B cell (primary cell): ENCODE data around the gene DCST2. TPM values are rescaled to one million over a fixed set of nuclear protein-coding genes. Genes with fewer than 3 reads are reported as not detected.

Source experiments
- ATAC-seq: fragments of 200-7000 bp; cut with Tn5 transposase; one replicate; pipeline ENCODE4 v1.10.0; 2021; ENCODE audit warnings: low read depth, mild to moderate bottlenecking, moderate number of reproducible peaks, moderate library complexity
- CTCF ChIA-PET: fragments of 350-600 bp; sonication (Branson Sonifier 250); formaldehyde crosslinking; loops from one replicate; lab custom pipeline; 2021; ENCODE audit warnings: antibody characterized with exemption, inconsistent platforms; lab: Charles Lee
- POLR2A ChIA-PET: fragments of 350-600 bp; sonication (Branson Sonifier 250); formaldehyde crosslinking; loops from one replicate; lab custom pipeline; 2021; ENCODE audit warnings: antibody characterized with exemption; lab: Charles Lee
- DNase-seq: peaks from one replicate; pipeline ENCODE4 v3.0.0; 2013
- H2AFZ ChIP-seq: 2 replicates; pipeline ENCODE4 v1.6.1; 2012; ENCODE audit warnings: mild to moderate bottlenecking, low read depth, low read length; ENCODE audit not compliant: insufficient read depth, poor library complexity, severe bottlenecking
- H3K27ac ChIP-seq, 2 donors: 1 replicate in 1 of 2; 2 replicates in 1 of 2; pipeline ENCODE4 v1.5.1; 2012 to 2013; ENCODE audit warnings: low read length in 2 of 2, mild to moderate bottlenecking in 2 of 2, moderate library complexity in 1 of 2
- H3K27me3 ChIP-seq, 4 experiments: fragments of 200-600 bp in 1 of 4; sonication (generic) in 1 of 4; replicated peaks in 1 of 4; 1 replicate in 2 of 4; 2 replicates in 2 of 4; pipeline versions ENCODE4 v1.6.1 to v1.7.0; 2013 to 2016; ENCODE audit warnings: low read length in 3 of 4, mild to moderate bottlenecking in 2 of 4, mixed read lengths in 1 of 4, moderate library complexity in 1 of 4; ENCODE audit not compliant: insufficient read depth in 4 of 4, control insufficient read depth in 3 of 4; ENCODE audit errors: control extremely low read depth in 1 of 4
- H3K36me3 ChIP-seq, 2 experiments: replicated peaks in 1 of 2; 1 replicate in 1 of 2; 2 replicates in 1 of 2; pipeline versions ENCODE4 v1.6.1 to v1.7.1; 2013; ENCODE audit warnings: low read length in 1 of 2; ENCODE audit not compliant: insufficient read depth in 2 of 2, control insufficient read depth in 1 of 2; ENCODE audit errors: control extremely low read depth in 1 of 2, extremely low read depth in 1 of 2
- H3K4me1 ChIP-seq, 2 donors: fragments of 200-600 bp in 1 of 2; sonication (generic) in 1 of 2; 1 replicate in 1 of 2; 2 replicates in 1 of 2; pipeline versions ENCODE4 v1.5.1 to v1.6.1; 2013 to 2017; ENCODE audit warnings: low read length in 2 of 2; ENCODE audit not compliant: control insufficient read depth in 2 of 2, insufficient read depth in 2 of 2
- H3K4me2 ChIP-seq: replicated peaks from 2 replicates; pipeline ENCODE3; 2012; ENCODE audit warnings: mild to moderate bottlenecking, low read depth, low read length; ENCODE audit not compliant: poor library complexity, severe bottlenecking
- H3K4me3 ChIP-seq, 5 experiments: fragments of 200-600 bp in 1 of 5; sonication (generic) in 1 of 5; 1 replicate in 3 of 5; 2 replicates in 2 of 5; pipeline versions ENCODE4 v1.5.1 to v1.7.0; 2011 to 2016; ENCODE audit warnings: low read length in 4 of 5, mild to moderate bottlenecking in 4 of 5, low read depth in 2 of 5, control low read depth in 1 of 5, moderate library complexity in 1 of 5; ENCODE audit not compliant: insufficient read depth in 1 of 5; ENCODE audit errors: control extremely low read depth in 1 of 5, extremely low read depth in 1 of 5
- H3K79me2 ChIP-seq: fragments of 200-600 bp; sonication (generic); one replicate; pipeline ENCODE4 v1.6.0; 2016; ENCODE audit warnings: low read length; ENCODE audit not compliant: control insufficient read depth, insufficient read depth
- H3K9ac ChIP-seq: fragments of 200-600 bp; sonication (generic); 2 replicates; pipeline ENCODE4 v1.6.1; 2017; ENCODE audit warnings: mild to moderate bottlenecking, low read length, moderate library complexity
- H3K9me3 ChIP-seq, 3 donors: one replicate each; pipeline versions ENCODE4 v1.6.1 to v1.7.1; 2013; ENCODE audit warnings: low read length in 2 of 3; ENCODE audit not compliant: control insufficient read depth in 2 of 3, insufficient read depth in 1 of 3; ENCODE audit errors: control extremely low read depth in 1 of 3
- H4K20me1 ChIP-seq: 2 replicates; pipeline ENCODE4 v1.6.0; 2012; ENCODE audit warnings: mild to moderate bottlenecking, low read length; ENCODE audit not compliant: insufficient read depth, control insufficient read depth, poor library complexity, severe bottlenecking
- H3K27ac Mint-ChIP-seq: one replicate; pipeline ENCODE4 v1.8.0; 2021; ENCODE audit warnings: mixed read lengths
- H3K27me3 Mint-ChIP-seq: one replicate; pipeline ENCODE4 v1.8.0; 2021; ENCODE audit warnings: mixed read lengths
- H3K4me1 Mint-ChIP-seq: one replicate; pipeline ENCODE4 v1.8.0; 2021; ENCODE audit warnings: mixed read lengths
- H3K4me3 Mint-ChIP-seq: one replicate; pipeline ENCODE4 v1.8.0; 2021; ENCODE audit warnings: mixed read lengths
- H3K9me3 Mint-ChIP-seq: one replicate; pipeline ENCODE4 v1.8.0; 2022; ENCODE audit warnings: mixed read lengths; ENCODE audit not compliant: insufficient read depth
- EZH2 ChIP-seq: IDR thresholded peaks from 2 replicates; pipeline ENCODE4 v1.6.1; 2012; ENCODE audit warnings: borderline replicate concordance, low read depth, mild to moderate bottlenecking, moderate library complexity, low read length; ENCODE audit not compliant: insufficient read depth, poor library complexity, severe bottlenecking
- WGBS: methylation state at CpG from one replicate; pipeline ENCODE4 v1.1.5; 2013; ENCODE audit warnings: missing lambda C conversion rate; ENCODE audit not compliant: insufficient coverage; 5-methylcytosine and 5-hydroxymethylcytosine counted together
- intact Hi-C: fragments of 100-400 bp; cut with micrococcal nuclease; formaldehyde crosslinking; loops from one replicate; pipeline ENCODE4 v1.10.0; 2022
- polyA plus RNA-seq: library from polyadenylated mRNA; depleted of rRNA; stranded (reverse); fragments of >200 nt; gene quantifications from 2 replicates; pipeline ENCODE4 v1.2.3, GENCODE V29; 2012
- total RNA-seq, 2 donors: library from RNA; stranded (reverse); fragments of 120-200 nt in 1 of 2; gene quantifications; 1 replicate in 1 of 2; 2 replicates in 1 of 2; pipeline versions ENCODE4 v1.2.3 to v1.2.4, GENCODE V29; 2013 to 2022
- TF ChIP-seq, protein P1 (sequence below): fragments of 200-600 bp; IDR thresholded peaks from one replicate; pipeline ENCODE4 v1.8.0; 2022; ENCODE audit warnings: antibody characterized with exemption, mild to moderate bottlenecking

Gene DCST2
- total and polyA plus RNA-seq, 2 donors (not counting 1 experiment from before 2014, with no cell fraction given): 0.89 to 5.4 TPM

DNA sequence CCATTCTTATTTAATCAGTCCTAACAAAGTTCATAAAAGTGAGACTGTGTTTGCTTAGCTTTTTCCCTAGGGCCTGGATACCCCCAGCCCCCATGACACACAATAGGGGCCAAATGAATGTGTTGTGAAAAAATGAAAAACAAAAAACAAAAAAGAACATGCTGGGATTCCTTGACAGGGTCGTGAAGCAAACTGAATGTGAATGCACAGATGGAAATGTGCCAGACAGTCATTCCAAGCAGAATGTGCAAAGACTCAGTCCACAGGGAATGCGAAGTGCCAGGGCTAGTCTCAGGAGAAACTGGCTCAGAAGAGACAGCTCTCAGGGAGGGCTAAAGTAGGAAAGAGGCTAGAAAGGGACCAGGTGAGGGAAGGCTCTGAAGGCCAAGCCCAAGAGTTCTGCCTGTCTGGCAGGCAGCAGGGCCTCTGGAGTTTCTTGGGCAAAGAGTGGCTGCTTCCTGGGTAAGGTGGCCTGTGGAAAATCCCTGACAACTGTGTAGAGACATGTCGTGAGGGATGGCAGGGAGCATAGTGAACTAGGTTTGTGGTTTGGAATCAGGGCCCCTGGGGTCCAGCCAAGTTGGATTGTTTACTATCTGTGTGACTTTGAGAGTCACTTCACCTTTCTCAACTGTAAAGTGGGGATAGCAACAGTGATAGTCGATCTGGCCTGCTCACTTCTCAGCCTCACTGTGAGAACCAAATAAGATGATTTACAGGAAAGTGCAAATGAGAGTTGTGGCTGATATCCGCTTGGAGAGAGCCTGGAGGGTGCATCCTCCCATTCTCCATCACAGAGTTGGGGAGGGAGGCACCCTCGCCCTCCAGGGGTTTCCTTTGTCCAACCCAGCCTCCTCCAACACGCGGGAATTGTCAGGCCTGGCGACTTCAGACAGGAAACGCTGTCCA lies 16.3 kb upstream of the DCST2 start:
- WGBS: 33% methylated on average over 9 of the region's 10 CpGs
- peak overlapping the region; percentile 93 for H3K4me2 ChIP-seq
- ATAC-seq (no peak), DNase-seq (no peak)
- H3K4me1 Mint-ChIP-seq: peaks cover 28% of the 10 kb centered on the region
- intact Hi-C loops: loop anchor here (2.0 kb wide), 1 partner anchor 67 kb away; the partner anchor contains the start of gene FLAD1
- H3K9me3 ChIP-seq: no peaks in the 10 kb centered on the region
- peak overlapping the region; percentile 76 for H3K9ac ChIP-seq
- ChIA-PET CTCF (interaction anchor here (0.6 to 16.6 kb wide), 13 partner anchors 8 to 416 kb away, joined by 3 to 370 read pairs (median 4); partner anchors contain the start of genes EFNA4, PBXIP1 and PMVK), POLR2A (interaction anchor here (0.6 to 2.0 kb wide), 6 partner anchors 12 to 347 kb away, joined by 3 to 8 read pairs (median 5); partner anchors contain the start of genes EFNA4 and PYGO2)
- H3K9me3 Mint-ChIP-seq: no peaks in the 10 kb centered on the region
- no peaks in the 10 kb centered on the region for H3K79me2 ChIP-seq
- H3K27me3 Mint-ChIP-seq: no peaks in the 10 kb centered on the region
- H3K36me3 ChIP-seq: no peaks in the 10 kb centered on the region
- H3K27ac Mint-ChIP-seq: peak overlapping the region; percentile 56
- H4K20me1 ChIP-seq: no peaks in the 10 kb centered on the region
- H3K4me1 ChIP-seq: peaks cover 20 to 30% of the 10 kb centered on the region in 2 donors
- H2AFZ ChIP-seq: peak overlapping the region; percentile 92
- peak overlapping the region; percentile 44 to 82 (median 76) for H3K4me3 ChIP-seq
- TF ChIP-seq, protein P1, sequence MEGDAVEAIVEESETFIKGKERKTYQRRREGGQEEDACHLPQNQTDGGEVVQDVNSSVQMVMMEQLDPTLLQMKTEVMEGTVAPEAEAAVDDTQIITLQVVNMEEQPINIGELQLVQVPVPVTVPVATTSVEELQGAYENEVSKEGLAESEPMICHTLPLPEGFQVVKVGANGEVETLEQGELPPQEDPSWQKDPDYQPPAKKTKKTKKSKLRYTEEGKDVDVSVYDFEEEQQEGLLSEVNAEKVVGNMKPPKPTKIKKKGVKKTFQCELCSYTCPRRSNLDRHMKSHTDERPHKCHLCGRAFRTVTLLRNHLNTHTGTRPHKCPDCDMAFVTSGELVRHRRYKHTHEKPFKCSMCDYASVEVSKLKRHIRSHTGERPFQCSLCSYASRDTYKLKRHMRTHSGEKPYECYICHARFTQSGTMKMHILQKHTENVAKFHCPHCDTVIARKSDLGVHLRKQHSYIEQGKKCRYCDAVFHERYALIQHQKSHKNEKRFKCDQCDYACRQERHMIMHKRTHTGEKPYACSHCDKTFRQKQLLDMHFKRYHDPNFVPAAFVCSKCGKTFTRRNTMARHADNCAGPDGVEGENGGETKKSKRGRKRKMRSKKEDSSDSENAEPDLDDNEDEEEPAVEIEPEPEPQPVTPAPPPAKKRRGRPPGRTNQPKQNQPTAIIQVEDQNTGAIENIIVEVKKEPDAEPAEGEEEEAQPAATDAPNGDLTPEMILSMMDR: no peak
- no peak for TF ChIP-seq EZH2
- peak overlapping the region; percentile 92 for H3K4me3 Mint-ChIP-seq
- no peak overlapping the region for H3K27ac ChIP-seq
- no peaks in the 10 kb centered on the region for H3K27me3 ChIP-seq
